Panc1 (cell line): Measurements from ENCODE around the gene IGF2R. TPM values are rescaled to one million over a fixed set of nuclear protein-coding genes. Genes with fewer than 3 reads are reported as not detected.

Source experiments
- ATAC-seq: fragments of 200-7000 bp; cut with Tn5 transposase; 2 replicates; pipeline ENCODE4 v1.9.1; 2020; ENCODE audit warnings: mild to moderate bottlenecking, moderate library complexity
- BruUV-seq: library from RNA; stranded (reverse); fragments of 400-500 nt; replicated peaks from 2 replicates; lab custom pipeline; 2021; lab: Mats Ljungman, UMichigan
- CTCF ChIA-PET: fragments of 300-600 bp; sonication (Branson Sonifier 250); formaldehyde crosslinking; loops from one replicate; lab custom pipeline; 2022; ENCODE audit warnings: antibody characterized with exemption; lab: Charles Lee
- POLR2A ChIA-PET: fragments of 300-600 bp; sonication (Branson Sonifier 250); formaldehyde crosslinking; loops from one replicate; lab custom pipeline; 2022; ENCODE audit warnings: antibody characterized with exemption; lab: Charles Lee
- DNase-seq: peaks from one replicate; pipeline ENCODE4 v3.0.0-alpha.2; 2010; ENCODE audit warnings: low read depth, low spot score
- H3K27ac ChIP-seq: 2 replicates; pipeline ENCODE4 v1.5.1; 2011; ENCODE audit warnings: mild to moderate bottlenecking, low read length, inconsistent platforms
- H3K27me3 ChIP-seq: fragments of 200-500 bp; sonication (Bioruptor generic); 2 replicates; pipeline ENCODE4 v1.6.0; 2014; ENCODE audit warnings: low read length, inconsistent platforms; ENCODE audit not compliant: control insufficient read depth, insufficient read depth
- H3K36me3 ChIP-seq: fragments of 200-500 bp; sonication (Bioruptor generic); 2 replicates; pipeline ENCODE4 v1.5.1; 2014; ENCODE audit warnings: inconsistent platforms, mild to moderate bottlenecking, low read length, moderate library complexity; ENCODE audit not compliant: control insufficient read depth, insufficient read depth
- H3K4me1 ChIP-seq: 2 replicates; pipeline ENCODE4 v1.5.1; 2011; ENCODE audit warnings: inconsistent platforms, mild to moderate bottlenecking, low read length, moderate library complexity; ENCODE audit not compliant: control insufficient read depth, insufficient read depth
- H3K4me3 ChIP-seq, 2 experiments: 2 replicates each; pipeline ENCODE4 v1.5.1; 2011 to 2012; ENCODE audit warnings: low read depth in 2 of 2, low read length in 2 of 2, mild to moderate bottlenecking in 2 of 2, inconsistent platforms in 1 of 2, moderate library complexity in 1 of 2
- H3K9me3 ChIP-seq: fragments of 200-500 bp; sonication (Bioruptor generic); 2 replicates; pipeline ENCODE4 v1.5.1; 2014; ENCODE audit warnings: low read depth, mild to moderate bottlenecking, inconsistent platforms, low read length, moderate library complexity; ENCODE audit not compliant: control insufficient read depth, insufficient read depth
- CTCF ChIP-seq: fragments of 450-650 bp; IDR thresholded peaks from 2 replicates; pipeline ENCODE4 v1.5.1; 2017; ENCODE audit warnings: mild to moderate bottlenecking
- POLR2AphosphoS5 ChIP-seq: IDR thresholded peaks from 2 replicates; pipeline ENCODE4 v1.6.1; 2012; ENCODE audit warnings: mild to moderate bottlenecking, low read depth, low read length, moderate library complexity
- REST ChIP-seq, 2 experiments: IDR thresholded peaks; 2 replicates each; pipeline ENCODE4 v1.6.1; 2011 to 2012; ENCODE audit warnings: low read depth in 2 of 2, control low read depth in 1 of 2, low read length in 1 of 2, mild to moderate bottlenecking in 1 of 2, moderate library complexity in 1 of 2; ENCODE audit not compliant: insufficient read depth in 1 of 2
- SIN3A ChIP-seq: IDR thresholded peaks from 2 replicates; pipeline ENCODE4 v1.6.1; 2012; ENCODE audit warnings: low read depth, mild to moderate bottlenecking, low read length, moderate library complexity, borderline replicate concordance; ENCODE audit not compliant: insufficient read depth
- TCF7L2 ChIP-seq: IDR thresholded peaks from 2 replicates; pipeline ENCODE4 v1.6.1; 2011; ENCODE audit warnings: mild to moderate bottlenecking, low read depth, low read length, inconsistent platforms
- in situ Hi-C: cut with HindIII; loops from 2 replicates; pipeline ENCODE4 v1.10.0; 2016; ENCODE audit warnings: low sequenced_read_pairs, low pct_unique_long_range_greater_than_20kb
- intact Hi-C: fragments of 100-400 bp; cut with micrococcal nuclease; formaldehyde crosslinking; loops from one replicate; pipeline ENCODE4 v1.10.0; 2022; ENCODE audit not compliant: unreplicated experiment
- total RNA-seq: library from RNA; stranded (reverse); gene quantifications from one replicate; pipeline ENCODE4 v1.2.1, GENCODE V29; 2021; ENCODE audit not compliant: unreplicated experiment

Gene IGF2R
- total RNA-seq, 1 experiment from 2014 or later, result 163 TPM

GRCh38 chr6:160070831-160071230 is 101.9 kb downstream of the IGF2R start:
- CTCF ChIA-PET, result no interaction called here
- Histone ChIP-seq H3K27me3 (no peaks in the 10 kb centered on the region), H3K9me3 (no peaks in the 10 kb centered on the region), H3K4me3 (no peak overlapping the region), H3K27ac (no peak overlapping the region), H3K36me3 (peaks cover 13% of the 10 kb centered on the region; the same call in 1 of the 2 replicates), H3K4me1 (no peaks in the 10 kb centered on the region)
- intact Hi-C loops, result no loop called here
- in situ Hi-C loops, result no loop called here
- POLR2A ChIA-PET, result no interaction called here
- ATAC-seq, result no peak
- TF ChIP-seq POLR2AphosphoS5 (no peak), TCF7L2 (no peak), SIN3A (no peak), REST (IDR thresholded peaks at IDR 0.05; ENCODE audit: insufficient read depth in 1 of 2, low read depth in 2 of 2, low read length in 1 of 2) (no peak), CTCF (no peak)
- DNase-seq, result no peak
- BruUV-seq, result no TSS peak

- no TSS peak for BruUV-seq
- Histone ChIP-seq H3K27me3 (no peaks in the 10 kb centered on the region), H3K27ac (no peak overlapping the region), H3K36me3 (peaks cover 13% of the 10 kb centered on the region; the same call in 1 of the 2 replicates), H3K4me1 (no peaks in the 10 kb centered on the region), H3K9me3 (no peaks in the 10 kb centered on the region), H3K4me3 (no peak overlapping the region)
- ATAC-seq, result peak; percentile 74
- in situ Hi-C loops, result no loop called here
- CTCF ChIA-PET, result no interaction called here
- no peak for TF ChIP-seq POLR2AphosphoS5
- no peak for TF ChIP-seq SIN3A
- TF ChIP-seq TCF7L2, result no peak
- TF ChIP-seq REST (IDR thresholded peaks at IDR 0.05; ENCODE audit: insufficient read depth in 1 of 2, low read depth in 2 of 2, low read length in 1 of 2), result no peak
- TF ChIP-seq CTCF, result no peak; the same call in 1 of the 2 replicates
- no peak for DNase-seq
- intact Hi-C loops, result no loop called here
- POLR2A ChIA-PET, result interaction anchor here (1.2 kb wide), 1 partner anchor 16 kb away, joined by 4 read pairs; no protein-coding TSS in a partner anchor
Observed at GRCh38 chr6:160071805-160072690, 103.2 kb downstream of the IGF2R start.
